GM12875 (cell line): ENCODE measurements around the gene ASS1.

ENCODE experiments used
- H3K4me3 ChIP-seq: one replicate; pipeline ENCODE4 v1.5.1; 2011; ENCODE audit warnings: low read depth, low read length, control low read depth
- CTCF ChIP-seq: IDR thresholded peaks from 2 replicates; pipeline ENCODE4 v1.5.1; 2011; ENCODE audit warnings: low read depth, mild to moderate bottlenecking, control low read depth, inconsistent platforms, low read length, moderate library complexity, borderline replicate concordance; ENCODE audit not compliant: insufficient read depth

The ASS1 gene

GRCh38 chr9:130535818-130536521 lies 91.2 kb downstream of the ASS1 start:
- TF ChIP-seq CTCF, result no peak
- H3K4me3 ChIP-seq, result no peak overlapping the region

- no peak for TF ChIP-seq CTCF
- H3K4me3 ChIP-seq, result no peak overlapping the region
Observed at GRCh38 chr9:130536701-130537107, 91.9 kb downstream of the ASS1 start.

- no peak for TF ChIP-seq CTCF
- H3K4me3 ChIP-seq, result no peak overlapping the region
Observed at GRCh38 chr9:130537346-130538050, 92.7 kb downstream of the ASS1 start.

- TF ChIP-seq CTCF, result no peak
- no peak overlapping the region for H3K4me3 ChIP-seq
Observed at GRCh38 chr9:130539420-130540223, 94.9 kb downstream of the ASS1 start.

- H3K4me3 ChIP-seq, result no peak overlapping the region
- no peak for TF ChIP-seq CTCF
Observed at GRCh38 chr9:130541533-130541932, 96.8 kb downstream of the ASS1 start.

- H3K4me3 ChIP-seq, result no peak overlapping the region
- no peak for TF ChIP-seq CTCF
Observed at GRCh38 chr9:130542038-130542437, 97.3 kb downstream of the ASS1 start.
